ENCODE results near the gene TAB2.

DNA sequence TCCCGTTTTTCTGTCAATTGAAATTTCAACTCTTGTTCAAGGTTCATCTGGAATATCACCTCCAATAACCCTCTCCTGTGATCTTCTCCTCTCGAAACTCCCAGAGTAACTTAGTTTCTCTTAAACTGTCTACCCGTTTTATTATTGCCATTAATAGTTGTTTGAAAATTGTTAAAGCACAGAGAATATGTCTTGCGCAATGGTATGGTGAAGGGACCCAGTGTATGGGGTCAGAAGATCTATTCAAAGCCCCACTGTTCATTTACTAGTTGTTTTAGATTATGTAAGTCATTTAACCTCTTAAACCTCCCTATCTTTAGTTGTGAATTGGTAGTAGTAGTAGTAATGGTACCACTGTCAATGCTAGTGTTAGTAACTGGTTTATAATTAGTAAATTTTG, 6.2 kb upstream of the TAB2 start:
- no peak for TF ChIP-seq SIN3A (conservative IDR thresholded peaks at IDR 0.05 in 1 of 2, IDR thresholded peaks at IDR 0.05 in 1 of 2; ENCODE audit: low read depth in 1 of 2, low read length in 2 of 2)
- no peak for TF ChIP-seq POLR2A (IDR thresholded peaks at IDR 0.05; ENCODE audit: control extremely low read depth in 1 of 2, low read depth in 2 of 2, low read length in 2 of 2)
